Activated gamma-delta T cell (primary cell): ENCODE data around the gene KIF6.

Experiments used
- DNase-seq: peaks from one replicate; lab custom pipeline; 2025; lab: John Stamatoyannopoulos, UW

Gene KIF6

GRCh38 chr6:39593646-39594045 is 131.6 kb downstream of the KIF6 start:
- no peak for DNase-seq

GRCh38 chr6:39590871-39591393 is 134.3 kb downstream of the KIF6 start:
- DNase-seq, result no peak

- no peak for DNase-seq
Measured at GRCh38 chr6:39587080-39587479, 138.1 kb downstream of the KIF6 start.

- DNase-seq, result no peak
Measured at GRCh38 chr6:39585641-39586040, 139.6 kb downstream of the KIF6 start.

- DNase-seq, result no peak
Measured at GRCh38 chr6:39577446-39578165, 147.6 kb downstream of the KIF6 start.

GRCh38 chr6:39576556-39577303 is 148.5 kb downstream of the KIF6 start:
- no peak for DNase-seq

- DNase-seq, result no peak
Measured at GRCh38 chr6:39574991-39575390, 150.2 kb downstream of the KIF6 start.

GRCh38 chr6:39573541-39573940 is 151.7 kb downstream of the KIF6 start:
- DNase-seq, result no peak

- DNase-seq, result no peak
Measured at GRCh38 chr6:39572661-39573340, 152.4 kb downstream of the KIF6 start.

GRCh38 chr6:39568896-39569295 is 156.3 kb downstream of the KIF6 start:
- no peak for DNase-seq

- DNase-seq, result no peak
Measured at GRCh38 chr6:39567091-39567490, 158.1 kb downstream of the KIF6 start.

GRCh38 chr6:39566456-39566855 is 158.8 kb downstream of the KIF6 start:
- DNase-seq, result no peak

GRCh38 chr6:39565956-39566355 is 159.3 kb downstream of the KIF6 start:
- DNase-seq, result no peak

GRCh38 chr6:39563566-39564311 is 161.5 kb downstream of the KIF6 start:
- DNase-seq, result no peak

- no peak for DNase-seq
Measured at GRCh38 chr6:39561536-39562266, 163.5 kb downstream of the KIF6 start.

GRCh38 chr6:39560915-39561314 is 164.3 kb downstream of the KIF6 start:
- DNase-seq, result no peak

- DNase-seq, result no peak
Measured at GRCh38 chr6:39558591-39559190, 166.5 kb downstream of the KIF6 start.

GRCh38 chr6:39558079-39558478 is 167.1 kb downstream of the KIF6 start:
- DNase-seq, result no peak

GRCh38 chr6:39555136-39555535 is 170.1 kb downstream of the KIF6 start:
- DNase-seq, result no peak

GRCh38 chr6:39553860-39554802 is 171.1 kb downstream of the KIF6 start:
- no peak for DNase-seq
